A549 (cell line): ENCODE results near the gene ARHGEF10L.

Experiments
- EHMT2 ChIP-seq: fragments of 200-600 bp; sonication (generic); IDR thresholded peaks from 2 replicates; pipeline ENCODE4 v1.6.1; 2016; ENCODE audit warnings: antibody characterized with exemption, low read depth, mild to moderate bottlenecking, moderate library complexity
- EP300 ChIP-seq, 2 experiments: fragments of >200 bp; sonication (Bioruptor Twin); formaldehyde crosslinking; IDR thresholded peaks; 2 replicates in 1 of 2; 3 replicates in 1 of 2; pipeline ENCODE4 v1.6.1; 2016 to 2017
- JUN ChIP-seq, 2 experiments: fragments of >200 bp; sonication (Bioruptor Twin); formaldehyde crosslinking; IDR thresholded peaks; 2 replicates in 1 of 2; 3 replicates in 1 of 2; pipeline ENCODE4 v1.6.1; 2016 to 2017
- MAZ ChIP-seq: fragments of 150-350 bp; IDR thresholded peaks from 2 replicates; pipeline ENCODE4 v1.6.1; 2014; ENCODE audit warnings: antibody characterized with exemption, low read depth, low read length, borderline replicate concordance
- POLR2A ChIP-seq: IDR thresholded peaks from 2 replicates; pipeline ENCODE4 v1.6.1; 2012; ENCODE audit warnings: mild to moderate bottlenecking, low read length
- RAD21 ChIP-seq, 2 experiments: fragments of >200 bp in 1 of 2; sonication (Bioruptor Twin) in 1 of 2; formaldehyde crosslinking in 1 of 2; IDR thresholded peaks in 1 of 2; conservative IDR thresholded peaks in 1 of 2; 2 replicates in 1 of 2; 3 replicates in 1 of 2; pipeline ENCODE4 v1.6.1; 2012 to 2018; ENCODE audit warnings: inconsistent platforms in 1 of 2
- SMC3 ChIP-seq: fragments of >200 bp; sonication (Bioruptor Twin); formaldehyde crosslinking; IDR thresholded peaks from 3 replicates; pipeline ENCODE4 v1.6.1; 2018; ENCODE audit warnings: inconsistent platforms
- TFCP2L1 ChIP-seq: fragments of 250-450 bp; sonication (Bioruptor Pico); IDR thresholded peaks from 2 replicates; pipeline ENCODE4 v1.5.0; 2021; ENCODE audit warnings: mild to moderate bottlenecking
- TF ChIP-seq, protein P1 (sequence below): fragments of >200 bp; sonication (Bioruptor Twin); formaldehyde crosslinking; IDR thresholded peaks from 3 replicates; pipeline ENCODE4 v1.5.1; 2016
- TF ChIP-seq, protein P2 (sequence below): IDR thresholded peaks from 2 replicates; pipeline ENCODE4 v1.6.1; 2012
- TF ChIP-seq, protein P3 (sequence below): fragments of >200 bp; sonication (Bioruptor Twin); formaldehyde crosslinking; IDR thresholded peaks from 3 replicates; pipeline ENCODE4 v1.6.1; 2016

DNA sequence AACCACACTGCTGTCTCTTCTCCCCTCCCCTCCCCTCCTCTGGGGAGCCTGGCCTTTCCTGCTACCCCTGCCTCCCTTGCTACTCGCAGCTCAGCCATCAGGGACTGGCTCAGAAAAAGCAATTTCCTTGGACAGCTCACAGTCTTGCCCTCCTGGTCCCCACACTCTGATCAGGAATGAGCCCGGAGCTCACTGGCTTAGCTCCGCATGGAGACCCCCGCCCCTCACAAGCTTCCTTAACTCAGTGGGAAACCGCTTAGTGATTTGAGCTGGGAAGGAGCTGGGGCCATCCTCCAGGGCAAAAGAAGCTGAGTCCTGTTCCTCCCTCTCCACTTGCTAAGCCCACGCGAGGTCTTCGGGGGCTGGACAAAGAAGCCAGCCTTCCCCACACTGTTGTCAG, 145.3 kb downstream of the ARHGEF10L start:
- TF ChIP-seq, protein P1, sequence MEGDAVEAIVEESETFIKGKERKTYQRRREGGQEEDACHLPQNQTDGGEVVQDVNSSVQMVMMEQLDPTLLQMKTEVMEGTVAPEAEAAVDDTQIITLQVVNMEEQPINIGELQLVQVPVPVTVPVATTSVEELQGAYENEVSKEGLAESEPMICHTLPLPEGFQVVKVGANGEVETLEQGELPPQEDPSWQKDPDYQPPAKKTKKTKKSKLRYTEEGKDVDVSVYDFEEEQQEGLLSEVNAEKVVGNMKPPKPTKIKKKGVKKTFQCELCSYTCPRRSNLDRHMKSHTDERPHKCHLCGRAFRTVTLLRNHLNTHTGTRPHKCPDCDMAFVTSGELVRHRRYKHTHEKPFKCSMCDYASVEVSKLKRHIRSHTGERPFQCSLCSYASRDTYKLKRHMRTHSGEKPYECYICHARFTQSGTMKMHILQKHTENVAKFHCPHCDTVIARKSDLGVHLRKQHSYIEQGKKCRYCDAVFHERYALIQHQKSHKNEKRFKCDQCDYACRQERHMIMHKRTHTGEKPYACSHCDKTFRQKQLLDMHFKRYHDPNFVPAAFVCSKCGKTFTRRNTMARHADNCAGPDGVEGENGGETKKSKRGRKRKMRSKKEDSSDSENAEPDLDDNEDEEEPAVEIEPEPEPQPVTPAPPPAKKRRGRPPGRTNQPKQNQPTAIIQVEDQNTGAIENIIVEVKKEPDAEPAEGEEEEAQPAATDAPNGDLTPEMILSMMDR = no peak
- TF ChIP-seq, protein P2, sequence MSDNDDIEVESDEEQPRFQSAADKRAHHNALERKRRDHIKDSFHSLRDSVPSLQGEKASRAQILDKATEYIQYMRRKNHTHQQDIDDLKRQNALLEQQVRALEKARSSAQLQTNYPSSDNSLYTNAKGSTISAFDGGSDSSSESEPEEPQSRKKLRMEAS = no peak
- TF ChIP-seq EP300 (IDR thresholded peaks at IDR 0.05) (no peak), JUN (IDR thresholded peaks at IDR 0.05) (no peak), POLR2A (no peak), SMC3 (no peak), MAZ (no peak), EHMT2 (no peak), TFCP2L1 (CRISPR knock-in tag) (no peak), RAD21 (conservative IDR thresholded peaks at IDR 0.05 in 1 of 2, IDR thresholded peaks at IDR 0.05 in 1 of 2) (no peak)
- TF ChIP-seq, protein P3, sequence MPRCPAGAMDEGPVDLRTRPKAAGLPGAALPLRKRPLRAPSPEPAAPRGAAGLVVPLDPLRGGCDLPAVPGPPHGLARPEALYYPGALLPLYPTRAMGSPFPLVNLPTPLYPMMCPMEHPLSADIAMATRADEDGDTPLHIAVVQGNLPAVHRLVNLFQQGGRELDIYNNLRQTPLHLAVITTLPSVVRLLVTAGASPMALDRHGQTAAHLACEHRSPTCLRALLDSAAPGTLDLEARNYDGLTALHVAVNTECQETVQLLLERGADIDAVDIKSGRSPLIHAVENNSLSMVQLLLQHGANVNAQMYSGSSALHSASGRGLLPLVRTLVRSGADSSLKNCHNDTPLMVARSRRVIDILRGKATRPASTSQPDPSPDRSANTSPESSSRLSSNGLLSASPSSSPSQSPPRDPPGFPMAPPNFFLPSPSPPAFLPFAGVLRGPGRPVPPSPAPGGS = no peak
